ENCODE results near the gene HAO1.
A peak's percentile ranks its signal among the peaks of the same experiment; 100 is the strongest.

HAO1 gene

DNA sequence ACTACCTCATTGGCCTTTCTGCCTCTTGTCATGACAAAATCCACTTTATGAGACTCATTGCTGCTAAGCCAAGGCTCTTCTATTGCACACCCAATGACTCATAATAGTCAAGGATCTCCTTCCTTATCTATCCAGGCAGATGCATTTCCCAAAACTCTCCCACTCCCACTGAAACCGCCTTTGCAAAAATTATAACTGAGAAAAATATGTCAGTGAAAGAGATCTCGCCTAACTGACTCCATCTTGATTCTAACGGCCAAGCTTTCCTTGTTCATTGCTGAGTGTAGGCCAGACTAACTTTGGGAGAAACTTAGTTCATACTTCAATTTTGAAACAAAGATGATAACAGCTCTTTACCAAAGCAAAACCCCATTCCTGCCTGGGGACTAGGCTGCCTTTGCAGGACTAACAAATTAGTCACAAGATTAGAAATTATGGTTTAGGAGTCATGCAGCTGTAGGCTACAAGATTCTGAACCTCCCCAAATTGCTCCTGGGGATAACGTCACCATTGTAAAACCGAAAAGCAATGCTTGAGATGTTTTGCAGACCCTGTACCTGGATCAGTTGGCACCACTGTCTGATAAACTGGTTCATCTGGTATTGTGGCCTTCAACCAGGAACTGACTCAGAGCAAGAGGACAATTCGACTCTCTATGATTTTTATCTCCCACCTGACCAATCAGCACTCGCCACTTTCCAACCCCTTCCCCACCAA, 47.1 kb downstream of the HAO1 start:
- no peak overlapping the region for H3K27ac ChIP-seq (ENCODE audit: low read depth, low read length)
- no peak overlapping the region for H3K23ac ChIP-seq (ENCODE audit: low read length)
- peaks cover 0 to 2% of the 10 kb centered on the region in 2 experiments for H3K4me1 ChIP-seq (ENCODE audit: control insufficient read depth in 1 of 2, insufficient read depth in 2 of 2, low read length in 2 of 2)
- no peaks in the 10 kb centered on the region for H3K36me3 ChIP-seq (ENCODE audit: control insufficient read depth in 1 of 2, insufficient read depth in 2 of 2, low read length in 2 of 2)
- H2BK120ac ChIP-seq (ENCODE audit: insufficient read depth, low read length, poor library complexity): no peak overlapping the region
- no peak overlapping the region for H3K18ac ChIP-seq (ENCODE audit: low read length)
- no peak overlapping the region for H4K12ac ChIP-seq (ENCODE audit: low read depth, low read length)
- no peak overlapping the region for H3K4me2 ChIP-seq (ENCODE audit: low read length)
- no peak overlapping the region for H4K91ac ChIP-seq (ENCODE audit: low read depth, low read length)
- H2AFZ ChIP-seq (ENCODE audit: insufficient read depth, low read length, poor library complexity): no peak overlapping the region
- no peaks in the 10 kb centered on the region for H3K79me2 ChIP-seq (ENCODE audit: control insufficient read depth, insufficient read depth, low read length, poor library complexity)
- 100% methylated on average over 1 of the region's 7 CpGs for WGBS (ENCODE audit: extremely low coverage, insufficient coverage, insufficient read length)
- no peak overlapping the region for H4K8ac ChIP-seq (ENCODE audit: low read depth, low read length)
- no peak overlapping the region for H2BK5ac ChIP-seq (ENCODE audit: low read depth, low read length, poor library complexity)
- DNase-seq: peak in 1 of 2 donors; percentile 5
- no peak overlapping the region for H3K4me3 ChIP-seq (ENCODE audit: low read depth, low read length)
- no peaks in the 10 kb centered on the region for H3K79me1 ChIP-seq (ENCODE audit: low read length)
- H2BK12ac ChIP-seq (ENCODE audit: low read length): no peak overlapping the region
- H3K27me3 ChIP-seq (ENCODE audit: insufficient read depth, low read length): no peaks in the 10 kb centered on the region
- no peaks in the 10 kb centered on the region for H3K9me3 ChIP-seq (ENCODE audit: insufficient read depth, low read depth, low read length)
- H3K9ac ChIP-seq (ENCODE audit: low read length): no peak overlapping the region
- no peak overlapping the region for H2AK5ac ChIP-seq (ENCODE audit: low read length)
- H3K14ac ChIP-seq (ENCODE audit: low read length): no peak overlapping the region
- H3K4ac ChIP-seq (ENCODE audit: low read depth, low read length): no peak overlapping the region

GRCh38 chr20:7891705-7892104, 48.6 kb downstream of the HAO1 start:
- Histone ChIP-seq H3K27ac (ENCODE audit: low read depth, low read length) (no peak overlapping the region), H2BK120ac (ENCODE audit: insufficient read depth, low read length, poor library complexity) (no peak overlapping the region), H4K8ac (ENCODE audit: low read depth, low read length) (no peak overlapping the region), H3K27me3 (ENCODE audit: insufficient read depth, low read length) (no peaks in the 10 kb centered on the region), H3K36me3 (ENCODE audit: control insufficient read depth in 1 of 2, insufficient read depth in 2 of 2, low read length in 2 of 2) (no peaks in the 10 kb centered on the region), H4K91ac (ENCODE audit: low read depth, low read length) (no peak overlapping the region), H3K79me2 (ENCODE audit: control insufficient read depth, insufficient read depth, low read length, poor library complexity) (no peaks in the 10 kb centered on the region), H3K9me3 (ENCODE audit: insufficient read depth, low read depth, low read length) (no peaks in the 10 kb centered on the region), H4K12ac (ENCODE audit: low read depth, low read length) (no peak overlapping the region), H3K9ac (ENCODE audit: low read length) (no peak overlapping the region), H3K4ac (ENCODE audit: low read depth, low read length) (no peak overlapping the region), H3K4me2 (ENCODE audit: low read length) (no peak overlapping the region), H2BK12ac (ENCODE audit: low read length) (no peak overlapping the region), H3K4me1 (ENCODE audit: control insufficient read depth in 1 of 2, insufficient read depth in 2 of 2, low read length in 2 of 2) (peaks cover 0 to 2% of the 10 kb centered on the region in 2 experiments), H2AK5ac (ENCODE audit: low read length) (no peak overlapping the region), H3K18ac (ENCODE audit: low read length) (no peak overlapping the region), H2AFZ (ENCODE audit: insufficient read depth, low read length, poor library complexity) (no peak overlapping the region), H3K79me1 (ENCODE audit: low read length) (no peaks in the 10 kb centered on the region), H3K23ac (ENCODE audit: low read length) (no peak overlapping the region), H3K14ac (ENCODE audit: low read length) (no peak overlapping the region), H3K4me3 (ENCODE audit: low read depth, low read length) (no peak overlapping the region), H2BK5ac (ENCODE audit: low read depth, low read length, poor library complexity) (no peak overlapping the region)
- no CpG with 5 or more reads among the region's 5 CpGs for WGBS (ENCODE audit: extremely low coverage, insufficient coverage, insufficient read length)
- no peak for DNase-seq

- H3K14ac ChIP-seq (ENCODE audit: low read length): no peak overlapping the region
Observed at GRCh38 chr20:7889736-7890135, 50.5 kb downstream of the HAO1 start.

DNA sequence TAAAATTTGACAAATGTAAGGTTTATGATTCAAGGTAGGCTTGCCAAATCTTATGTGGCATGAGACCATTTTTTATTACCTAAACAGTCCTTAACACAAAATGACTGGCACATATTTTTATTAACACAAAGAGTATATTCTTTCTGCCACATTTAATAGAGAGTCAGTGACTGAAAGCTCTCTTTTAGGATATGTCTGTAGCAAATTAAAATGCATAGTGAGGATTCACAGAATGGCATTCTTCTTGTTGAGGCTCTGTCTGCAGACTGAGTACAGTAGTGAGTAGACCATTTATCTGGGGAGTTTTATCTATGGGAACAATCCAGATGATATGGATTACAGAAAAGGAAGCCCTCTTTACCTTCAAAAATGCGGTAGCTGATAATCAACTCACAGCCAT, 56.5 kb downstream of the HAO1 start:
- Histone ChIP-seq H3K4me1 (ENCODE audit: control insufficient read depth in 1 of 2, insufficient read depth in 2 of 2, low read length in 2 of 2) (peaks cover 0 to 2% of the 10 kb centered on the region in 2 experiments), H2BK5ac (ENCODE audit: low read depth, low read length, poor library complexity) (no peak overlapping the region), H3K14ac (ENCODE audit: low read length) (no peak overlapping the region), H3K27me3 (ENCODE audit: insufficient read depth, low read length) (no peaks in the 10 kb centered on the region), H4K8ac (ENCODE audit: low read depth, low read length) (no peak overlapping the region), H4K91ac (ENCODE audit: low read depth, low read length) (no peak overlapping the region), H3K23ac (ENCODE audit: low read length) (no peak overlapping the region), H3K4me2 (ENCODE audit: low read length) (no peak overlapping the region), H3K79me2 (ENCODE audit: control insufficient read depth, insufficient read depth, low read length, poor library complexity) (no peaks in the 10 kb centered on the region), H2BK12ac (ENCODE audit: low read length) (no peak overlapping the region), H3K79me1 (ENCODE audit: low read length) (no peaks in the 10 kb centered on the region), H2AK5ac (ENCODE audit: low read length) (no peak overlapping the region), H3K4me3 (ENCODE audit: low read depth, low read length) (no peak overlapping the region), H3K18ac (ENCODE audit: low read length) (no peak overlapping the region), H2AFZ (ENCODE audit: insufficient read depth, low read length, poor library complexity) (no peak overlapping the region), H3K9me3 (ENCODE audit: insufficient read depth, low read depth, low read length) (no peaks in the 10 kb centered on the region), H3K27ac (ENCODE audit: low read depth, low read length) (no peak overlapping the region), H4K12ac (ENCODE audit: low read depth, low read length) (no peak overlapping the region), H2BK120ac (ENCODE audit: insufficient read depth, low read length, poor library complexity) (no peak overlapping the region), H3K36me3 (ENCODE audit: control insufficient read depth in 1 of 2, insufficient read depth in 2 of 2, low read length in 2 of 2) (no peaks in the 10 kb centered on the region), H3K9ac (ENCODE audit: low read length) (no peak overlapping the region), H3K4ac (ENCODE audit: low read depth, low read length) (no peak overlapping the region)
- WGBS (ENCODE audit: extremely low coverage, insufficient coverage, insufficient read length): no CpG with 5 or more reads among the region's 1 CpG
- DNase-seq: no peak

More at GRCh38 chr20:7889736-7890135, 50.5 kb downstream of the HAO1 start:
- WGBS (ENCODE audit: extremely low coverage, insufficient coverage, insufficient read length): no CpG with 5 or more reads among the region's 3 CpGs
- no peaks in the 10 kb centered on the region for H3K9me3 ChIP-seq (ENCODE audit: insufficient read depth, low read depth, low read length)
- H3K18ac ChIP-seq (ENCODE audit: low read length): no peak overlapping the region
- H3K79me1 ChIP-seq (ENCODE audit: low read length): no peaks in the 10 kb centered on the region
- H3K4ac ChIP-seq (ENCODE audit: low read depth, low read length): no peak overlapping the region
- no peak overlapping the region for H2BK12ac ChIP-seq (ENCODE audit: low read length)
- H2AFZ ChIP-seq (ENCODE audit: insufficient read depth, low read length, poor library complexity): no peak overlapping the region
- no peaks in the 10 kb centered on the region for H3K79me2 ChIP-seq (ENCODE audit: control insufficient read depth, insufficient read depth, low read length, poor library complexity)
- H4K12ac ChIP-seq (ENCODE audit: low read depth, low read length): no peak overlapping the region
- no peak overlapping the region for H2BK120ac ChIP-seq (ENCODE audit: insufficient read depth, low read length, poor library complexity)
- no peak overlapping the region for H3K23ac ChIP-seq (ENCODE audit: low read length)
- peak overlapping the region; percentile 3 for H3K9ac ChIP-seq (ENCODE audit: low read length)
- H2BK5ac ChIP-seq (ENCODE audit: low read depth, low read length, poor library complexity): no peak overlapping the region
- no peak overlapping the region for H3K27ac ChIP-seq (ENCODE audit: low read depth, low read length)
- no peak overlapping the region for H3K4me3 ChIP-seq (ENCODE audit: low read depth, low read length)
- H3K4me2 ChIP-seq (ENCODE audit: low read length): no peak overlapping the region
- H3K27me3 ChIP-seq (ENCODE audit: insufficient read depth, low read length): no peaks in the 10 kb centered on the region
- no peak overlapping the region for H2AK5ac ChIP-seq (ENCODE audit: low read length)
- peaks cover 0 to 2% of the 10 kb centered on the region in 2 experiments for H3K4me1 ChIP-seq (ENCODE audit: control insufficient read depth in 1 of 2, insufficient read depth in 2 of 2, low read length in 2 of 2)
- no peak overlapping the region for H4K8ac ChIP-seq (ENCODE audit: low read depth, low read length)
- no peak for DNase-seq
- no peak overlapping the region for H4K91ac ChIP-seq (ENCODE audit: low read depth, low read length)
- H3K36me3 ChIP-seq (ENCODE audit: control insufficient read depth in 1 of 2, insufficient read depth in 2 of 2, low read length in 2 of 2): no peaks in the 10 kb centered on the region

Data from trophoblast cell (in vitro differentiated cells and primary cell).